HG02884 (cell line): ENCODE data around the gene SLC2A11.
A peak's percentile ranks its signal among the peaks of the same experiment; 100 is the strongest.
"Not testable (repeated sequence)": the region's sequence is repeated elsewhere in the genome, so short reads cannot be mapped to it uniquely, and the experiment has no call there.

Source experiments
- ATAC-seq: cut with Tn5 transposase; IDR thresholded peaks from one replicate; pipeline ENCODE4 v1.9.1; 2021; ENCODE audit warnings: mild to moderate bottlenecking, moderate library complexity; ENCODE audit not compliant: unreplicated experiment

The SLC2A11 gene

DNA sequence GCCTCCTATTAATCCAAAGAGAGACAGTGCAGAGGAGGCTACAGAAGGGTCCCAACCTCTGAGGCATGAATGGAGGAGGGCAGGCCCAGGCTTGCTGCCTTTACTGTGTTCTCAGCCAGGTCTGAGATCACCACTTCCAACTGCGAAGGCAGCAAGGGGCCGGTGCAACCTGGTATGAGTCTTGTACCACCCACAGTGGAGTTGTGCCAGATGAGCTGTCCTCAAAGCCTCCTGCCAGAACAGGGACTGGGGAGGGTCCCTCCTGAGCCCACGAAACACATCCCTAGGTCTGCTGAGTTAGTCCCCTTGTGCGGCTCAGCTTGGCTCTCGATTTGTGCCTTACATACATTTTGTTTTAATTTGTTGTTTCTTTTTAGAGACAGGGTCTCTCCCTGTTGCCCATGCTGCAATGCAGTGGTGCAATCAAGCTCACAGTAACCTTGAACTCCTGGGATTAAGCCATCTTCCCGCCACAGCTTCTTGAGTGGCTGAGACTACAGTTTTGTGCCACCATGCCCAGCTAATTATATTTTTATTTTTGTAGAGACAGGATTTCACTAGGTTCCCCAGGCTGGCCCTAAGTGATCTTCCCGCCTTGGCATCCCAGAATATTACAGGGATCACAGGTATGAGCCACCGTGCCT is 45.8 kb downstream of the SLC2A11 start:
- no peak for ATAC-seq

- no peak for ATAC-seq
These were observed 47.0 kb downstream of the SLC2A11 start for GRCh38 chr22:23904573-23905254.

- ATAC-seq, result no peak
These were observed 49.0 kb downstream of the SLC2A11 start for GRCh38 chr22:23906641-23907040.

- not testable (repeated sequence) for ATAC-seq
These were observed 49.7 kb downstream of the SLC2A11 start for GRCh38 chr22:23907423-23907822.

GRCh38 chr22:23908587-23909205 is 51.0 kb downstream of the SLC2A11 start:
- ATAC-seq, result no peak

DNA sequence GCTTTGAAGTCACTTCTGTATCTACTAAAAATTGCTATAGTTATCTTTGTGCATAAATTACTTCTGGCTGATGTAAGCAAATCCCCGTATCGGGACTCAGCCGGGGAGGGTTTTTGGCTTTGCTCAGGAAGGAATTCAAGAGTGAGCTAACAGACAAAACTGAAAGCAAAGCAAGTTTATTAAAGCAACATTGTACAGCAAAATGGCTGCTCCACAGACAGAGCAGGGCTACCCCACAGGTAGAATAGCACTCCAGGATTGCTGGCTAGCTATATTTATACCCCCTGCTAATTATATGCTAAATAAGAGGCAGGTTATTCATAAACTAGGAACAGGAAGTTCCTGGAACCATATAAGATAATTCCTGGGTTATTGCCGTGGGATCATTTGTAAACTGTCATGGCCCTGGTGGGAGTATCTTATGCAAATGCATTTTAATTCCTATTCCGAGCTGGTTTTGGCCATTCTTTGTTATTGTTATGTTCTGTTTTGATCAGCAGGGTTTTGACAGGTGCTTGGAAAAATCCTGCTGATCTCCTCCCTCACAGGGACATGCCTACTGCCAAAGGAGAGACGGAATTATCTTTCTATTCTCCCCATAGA is 51.7 kb downstream of the SLC2A11 start:
- ATAC-seq, result no peak

DNA sequence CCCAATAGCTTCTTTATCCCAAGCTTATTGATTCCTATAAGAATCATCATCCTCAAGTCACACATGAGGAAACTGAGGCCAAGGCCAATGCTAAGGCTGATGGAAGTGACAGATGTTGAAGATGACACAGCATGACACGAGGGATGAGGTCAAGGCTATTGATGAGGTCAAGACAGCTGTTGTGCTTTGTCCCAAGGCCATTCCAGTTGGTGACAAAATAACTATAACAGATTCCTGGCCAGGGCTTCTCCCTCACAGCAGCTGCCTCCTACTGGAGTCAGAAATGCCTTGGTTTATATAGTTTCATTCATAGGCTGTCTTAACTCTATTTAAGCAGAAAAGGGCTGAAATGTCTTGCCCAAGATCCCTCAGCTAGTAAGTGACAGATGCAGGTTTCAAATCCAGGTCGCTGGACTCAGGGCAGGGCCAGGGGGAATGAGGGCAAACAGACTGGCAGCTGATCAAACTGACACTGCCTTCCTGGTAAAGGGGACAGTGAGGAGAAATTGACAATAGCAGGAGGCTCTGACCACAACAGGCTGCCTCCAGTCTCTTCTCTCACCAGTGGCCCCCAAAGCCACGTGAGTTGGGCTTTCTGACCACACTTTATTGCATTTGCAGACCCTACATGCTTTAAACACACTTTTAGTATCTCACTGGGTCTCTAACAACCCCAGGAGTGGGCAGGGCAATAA is 53.0 kb downstream of the SLC2A11 start:
- no peak for ATAC-seq

DNA sequence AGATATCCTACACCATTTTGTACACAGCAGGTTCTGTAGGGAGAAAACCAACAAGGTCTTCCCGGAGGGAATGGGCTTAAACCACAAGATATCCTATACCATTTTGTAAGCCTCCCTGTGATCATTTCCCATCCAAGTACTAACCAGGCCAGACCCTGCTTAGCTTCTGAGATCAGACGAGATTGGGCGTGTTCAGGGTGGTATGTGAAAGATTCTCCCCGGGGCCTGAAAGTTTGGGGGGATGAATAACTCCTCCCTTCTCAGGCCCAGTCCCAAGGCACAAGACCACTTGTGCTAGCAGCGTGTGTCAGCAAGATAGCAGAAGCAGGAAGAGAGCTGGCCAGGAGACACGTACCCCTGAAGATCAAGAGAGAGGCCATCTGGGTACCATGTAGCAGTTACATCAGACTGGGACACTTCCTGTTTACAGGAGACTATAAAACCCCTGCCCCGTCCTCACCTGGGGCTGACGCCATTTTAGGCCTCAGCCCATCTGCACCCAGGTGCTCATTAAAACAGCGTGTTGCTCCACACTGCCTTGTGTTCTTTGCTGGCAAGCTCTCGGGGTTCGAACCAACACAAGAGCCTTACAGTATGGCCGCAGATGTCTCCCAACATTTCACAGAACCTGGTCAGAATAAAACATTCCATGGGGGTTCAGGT is 53.8 kb downstream of the SLC2A11 start:
- no peak for ATAC-seq

- ATAC-seq, result no peak
These were observed 54.7 kb downstream of the SLC2A11 start for GRCh38 chr22:23912293-23912903.

GRCh38 chr22:23913306-23913660 is 55.6 kb downstream of the SLC2A11 start:
- ATAC-seq, result peak; percentile 18

DNA sequence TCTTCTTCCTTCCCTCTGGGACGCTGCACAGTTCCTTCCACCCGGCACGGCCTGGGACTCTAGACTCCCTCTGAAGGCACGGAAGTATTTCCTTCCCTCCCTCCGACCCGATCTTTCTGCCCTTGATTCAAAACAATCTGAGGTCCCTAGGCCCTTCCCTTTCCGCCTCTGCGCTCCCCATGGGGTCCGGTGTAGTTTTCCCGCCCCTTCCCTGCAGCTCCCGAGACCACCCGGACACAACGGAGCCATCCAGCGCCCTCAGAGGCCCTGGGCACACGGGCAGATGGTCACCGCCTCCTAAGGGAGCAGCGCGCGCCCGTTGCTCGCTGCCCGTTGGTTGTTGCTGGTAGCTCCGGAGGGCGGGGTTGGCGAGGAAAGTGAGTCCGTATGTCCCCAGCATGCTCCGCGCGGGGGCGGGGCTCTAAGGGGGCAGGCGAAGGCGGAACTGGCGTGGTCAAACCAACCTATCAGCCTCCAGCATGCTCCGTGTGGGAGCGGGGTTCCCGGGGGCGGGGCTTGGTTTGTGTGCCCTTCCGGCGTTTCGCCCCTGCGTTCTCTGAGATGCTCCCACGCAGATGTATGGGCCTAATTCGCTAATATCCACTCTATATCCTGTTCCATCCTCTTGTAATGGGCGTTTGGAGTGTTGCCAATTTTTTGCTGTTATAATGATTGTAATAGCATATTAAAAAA is 56.1 kb downstream of the SLC2A11 start:
- peak; percentile 92 for ATAC-seq

- ATAC-seq, result no peak
These were observed 57.6 kb downstream of the SLC2A11 start for GRCh38 chr22:23915290-23915689.

- ATAC-seq, result not testable (repeated sequence)
These were observed 62.6 kb downstream of the SLC2A11 start for GRCh38 chr22:23920267-23920611.

GRCh38 chr22:23921586-23922201 is 64.0 kb downstream of the SLC2A11 start:
- ATAC-seq, result not testable (repeated sequence)

DNA sequence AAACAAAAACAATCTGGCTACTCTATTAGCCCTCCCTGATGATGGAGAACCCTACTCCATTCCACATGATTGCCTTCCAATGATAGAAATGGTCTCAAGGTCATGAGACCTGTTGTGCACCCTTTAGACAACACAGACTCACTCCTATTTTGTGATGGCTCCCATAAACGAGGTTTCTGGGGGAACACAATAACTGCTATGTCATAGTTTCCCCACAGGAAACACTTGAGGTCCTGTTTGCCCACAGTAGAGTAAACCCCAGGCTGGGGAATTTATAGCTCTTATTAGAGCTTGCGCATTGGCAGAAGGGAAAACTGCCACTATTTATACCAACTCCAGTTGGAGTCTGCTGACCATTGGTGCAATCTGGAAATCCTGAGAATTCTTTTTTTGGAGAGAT is 65.2 kb downstream of the SLC2A11 start:
- no peak for ATAC-seq

GRCh38 chr22:23925020-23925606 is 67.4 kb downstream of the SLC2A11 start:
- ATAC-seq, result no peak

DNA sequence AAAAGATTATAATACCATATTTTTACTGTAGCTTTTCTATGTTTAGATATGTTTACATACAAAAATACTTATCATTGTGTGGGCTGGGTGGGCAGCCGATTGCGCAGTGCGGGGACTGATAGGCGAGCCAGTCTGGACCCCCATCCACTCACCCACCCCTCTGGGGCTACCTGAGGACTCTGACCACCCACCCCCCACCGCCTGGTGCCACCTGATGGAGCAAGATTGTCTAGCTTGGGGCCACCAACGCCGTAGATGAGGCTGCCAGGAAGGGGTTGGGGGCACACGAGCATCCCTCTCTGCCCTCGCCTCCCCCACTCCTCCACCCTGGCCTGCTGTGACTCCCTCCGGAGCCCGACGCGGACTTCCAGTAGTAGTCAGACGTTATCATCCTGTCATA is 68.9 kb downstream of the SLC2A11 start:
- ATAC-seq, result no peak
